ENCODE measurements around the gene ATP5F1A.

GRCh38 chr18:46040033-46040746 is 57.9 kb downstream of the ATP5F1A start:
- TF ChIP-seq CTCF (conservative IDR thresholded peaks at IDR 0.05; ENCODE audit: low read depth, low read length) (no peak), USF2 (IDR thresholded peaks at IDR 0.05; ENCODE audit: low read depth, low read length) (no peak), MXI1 (IDR thresholded peaks at IDR 0.05; ENCODE audit: borderline replicate concordance, low read depth, low read length) (no peak), POLR2A (IDR thresholded peaks at IDR 0.05; ENCODE audit: low read depth, low read length) (no peak), FOS (IDR thresholded peaks at IDR 0.05; ENCODE audit: low read depth, low read length) (no peak), MAFK (IDR thresholded peaks at IDR 0.05; ENCODE audit: low read depth, low read length) (no peak), NFE2L2 (IDR thresholded peaks at IDR 0.05; ENCODE audit: low read depth, low read length) (no peak), RAD21 (IDR thresholded peaks at IDR 0.05; ENCODE audit: low read length) (no peak)

Measured in IMR-90 (cell line).